Cardiac fibroblast (primary cell): Measurements from ENCODE around the gene ATG9A.

Experiments
- DNase-seq, 2 donors: peaks; one replicate each; pipeline versions ENCODE4 v3.0.0 to v3.0.0-alpha.2; 2010; ENCODE audit warnings: low read depth in 2 of 2
- H3K4me3 ChIP-seq, 2 donors: replicated peaks in 1 of 2; 1 replicate in 1 of 2; 2 replicates in 1 of 2; pipeline ENCODE4 v1.5.1; 2011; ENCODE audit warnings: low read depth in 2 of 2, low read length in 2 of 2, mild to moderate bottlenecking in 2 of 2, moderate library complexity in 1 of 2
- TF ChIP-seq, protein P1 (sequence below): IDR thresholded peaks from one replicate; pipeline ENCODE4 v1.5.1; 2011; ENCODE audit warnings: low read depth, mild to moderate bottlenecking, low read length, inconsistent platforms

ATG9A gene

DNA sequence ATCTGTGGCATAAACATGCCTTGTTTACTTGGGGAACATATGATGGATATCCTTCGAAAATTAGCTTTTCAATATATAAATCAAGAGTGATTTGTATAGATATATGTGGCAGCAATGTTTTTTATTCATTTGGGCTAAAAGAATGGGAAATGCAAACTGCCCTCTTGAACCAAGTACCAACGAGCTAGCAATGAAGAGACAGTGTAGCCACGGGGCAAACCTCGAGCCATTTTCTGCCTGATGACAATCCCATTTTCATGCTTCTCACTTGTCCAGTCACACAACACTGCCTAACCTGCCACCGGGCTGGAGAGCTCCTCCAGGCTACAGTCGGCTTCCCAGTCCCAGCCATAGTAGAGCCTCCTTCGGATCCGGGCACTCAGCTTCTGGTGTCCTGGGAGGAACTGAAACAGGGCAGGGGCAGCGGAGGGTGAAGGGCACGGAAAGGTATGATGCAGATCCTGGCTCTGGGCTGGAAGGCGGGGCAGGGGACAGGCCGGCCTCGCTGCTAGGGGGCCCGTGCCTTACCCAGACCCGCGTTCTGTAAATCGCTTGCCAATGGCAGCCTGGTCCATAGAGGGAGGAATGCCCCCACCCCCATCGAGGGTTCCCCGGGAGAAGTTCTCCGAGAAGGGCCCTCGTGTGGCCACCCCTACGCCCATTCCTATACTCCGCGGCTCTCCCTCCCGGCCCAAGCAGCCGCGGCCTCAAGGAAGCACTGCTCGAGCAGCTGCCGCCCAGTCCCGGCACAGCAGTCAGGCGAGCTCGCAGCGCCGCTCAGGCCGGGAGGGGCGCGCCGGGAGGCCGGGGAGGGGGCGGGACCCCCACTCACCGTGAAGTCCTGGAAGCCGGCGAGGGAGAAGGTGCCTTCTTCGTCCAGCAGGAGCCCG is 53.3 kb downstream of the ATG9A start:
- peak; percentile 26 to 41 for DNase-seq

DNA sequence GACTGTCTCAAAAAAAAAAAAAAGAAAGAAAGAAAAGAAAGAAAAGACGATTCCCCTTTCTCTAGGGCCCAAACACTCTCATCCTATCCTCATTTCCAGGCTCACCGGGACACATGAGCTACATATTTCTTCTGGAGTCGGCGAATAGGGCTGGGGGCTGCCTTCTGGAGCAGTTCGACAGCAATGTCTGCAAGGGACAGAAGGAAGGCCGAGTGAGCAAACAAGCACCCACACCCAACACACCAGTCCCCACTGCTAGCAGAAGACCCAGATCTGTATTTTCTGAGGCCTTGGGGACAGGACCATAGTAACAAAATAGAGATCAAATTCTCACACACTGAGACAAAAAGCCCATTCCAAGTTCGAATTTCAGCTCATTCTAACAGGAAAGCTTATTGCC is 54.0 kb downstream of the ATG9A start:
- H3K4me3 ChIP-seq, result peak overlapping the region in 1 of 2 donors; percentile 88
- TF ChIP-seq, protein P1, sequence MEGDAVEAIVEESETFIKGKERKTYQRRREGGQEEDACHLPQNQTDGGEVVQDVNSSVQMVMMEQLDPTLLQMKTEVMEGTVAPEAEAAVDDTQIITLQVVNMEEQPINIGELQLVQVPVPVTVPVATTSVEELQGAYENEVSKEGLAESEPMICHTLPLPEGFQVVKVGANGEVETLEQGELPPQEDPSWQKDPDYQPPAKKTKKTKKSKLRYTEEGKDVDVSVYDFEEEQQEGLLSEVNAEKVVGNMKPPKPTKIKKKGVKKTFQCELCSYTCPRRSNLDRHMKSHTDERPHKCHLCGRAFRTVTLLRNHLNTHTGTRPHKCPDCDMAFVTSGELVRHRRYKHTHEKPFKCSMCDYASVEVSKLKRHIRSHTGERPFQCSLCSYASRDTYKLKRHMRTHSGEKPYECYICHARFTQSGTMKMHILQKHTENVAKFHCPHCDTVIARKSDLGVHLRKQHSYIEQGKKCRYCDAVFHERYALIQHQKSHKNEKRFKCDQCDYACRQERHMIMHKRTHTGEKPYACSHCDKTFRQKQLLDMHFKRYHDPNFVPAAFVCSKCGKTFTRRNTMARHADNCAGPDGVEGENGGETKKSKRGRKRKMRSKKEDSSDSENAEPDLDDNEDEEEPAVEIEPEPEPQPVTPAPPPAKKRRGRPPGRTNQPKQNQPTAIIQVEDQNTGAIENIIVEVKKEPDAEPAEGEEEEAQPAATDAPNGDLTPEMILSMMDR, result no peak
- no peak for DNase-seq

More for the DNA sequence above, 53.3 kb downstream of the ATG9A start:
- TF ChIP-seq, protein P1, result no peak
- peak overlapping the region; percentile 80 to 88 for H3K4me3 ChIP-seq

- H3K4me3 ChIP-seq, result no peak overlapping the region
- TF ChIP-seq, protein P1, result no peak
- DNase-seq, result no peak
Measured at GRCh38 chr2:219174801-219175200, 54.6 kb downstream of the ATG9A start.

GRCh38 chr2:219174146-219174545 is 55.3 kb downstream of the ATG9A start:
- H3K4me3 ChIP-seq, result no peak overlapping the region
- TF ChIP-seq, protein P1, result no peak
- no peak for DNase-seq

GRCh38 chr2:219173176-219173575 is 56.3 kb downstream of the ATG9A start:
- DNase-seq, result no peak
- H3K4me3 ChIP-seq, result no peak overlapping the region
- TF ChIP-seq, protein P1, result no peak

DNA sequence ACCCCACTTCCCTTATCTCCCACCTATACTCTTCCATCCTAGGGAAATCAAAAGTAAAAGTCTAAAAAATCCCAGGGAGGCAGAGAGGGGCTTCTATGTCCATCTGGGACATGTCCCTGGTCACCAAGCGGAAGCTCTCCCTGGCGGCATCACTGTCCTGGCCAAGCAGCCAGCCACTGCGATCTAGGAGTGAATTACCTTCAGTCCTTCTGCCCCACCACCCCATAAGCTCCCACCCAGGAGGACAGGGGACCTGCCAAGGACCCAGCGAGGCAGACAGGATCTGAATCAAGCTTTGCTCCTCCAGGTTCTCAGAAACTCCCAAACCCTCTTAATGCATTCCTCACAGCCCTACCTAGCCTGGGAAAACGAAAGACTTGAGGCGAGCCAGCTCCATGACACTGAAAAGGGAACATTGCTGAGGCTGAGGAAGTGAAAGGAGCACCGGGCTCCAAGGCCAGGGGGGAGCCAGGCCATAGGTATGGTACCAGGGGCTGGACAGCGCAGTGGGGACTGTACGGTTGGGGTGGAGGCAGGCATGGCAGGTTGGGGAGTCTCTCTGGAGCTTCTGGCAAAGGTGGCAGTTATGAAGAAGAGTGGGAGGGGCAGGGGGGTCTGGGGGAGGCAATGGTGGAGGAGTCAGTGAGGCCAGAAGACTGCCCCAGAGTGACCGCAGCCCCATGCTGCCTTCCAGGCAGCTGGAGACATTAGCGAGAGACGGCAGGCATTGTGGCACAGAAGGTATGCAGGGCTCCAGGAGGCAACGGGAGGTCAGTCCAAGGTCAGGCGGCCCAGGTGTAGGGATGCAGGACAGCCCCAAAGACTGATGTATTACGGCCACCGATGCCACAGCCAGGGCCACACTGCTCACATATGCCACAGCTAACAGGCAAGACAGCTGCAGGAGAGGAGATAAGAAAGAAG is 56.9 kb downstream of the ATG9A start:
- H3K4me3 ChIP-seq, result no peak overlapping the region
- TF ChIP-seq, protein P1, result no peak
- no peak for DNase-seq
